Measurements from ENCODE around the gene CEP295NL. TPM values are rescaled to one million over a fixed set of nuclear protein-coding genes. Genes with fewer than 3 reads are reported as not detected.
"Not testable (repeated sequence)": the region's sequence is repeated elsewhere in the genome, so short reads cannot be mapped to it uniquely, and the experiment has no call there.

CEP295NL gene
- total and polyA plus RNA-seq, 9 donors = 0.08 to 1.4 (median 0.40) TPM

- Histone ChIP-seq H3K36me3 (ENCODE audit: control insufficient read depth, insufficient read depth, low read length) (peaks cover 27% of the 10 kb centered on the region), H3K27me3 (ENCODE audit: control insufficient read depth, insufficient read depth, low read length) (no peaks in the 10 kb centered on the region), H3K9me3 (replicated peaks; ENCODE audit: control insufficient read depth, low read depth, low read length) (no peaks in the 10 kb centered on the region), H3K4me1 (ENCODE audit: control insufficient read depth, insufficient read depth, low read length) (peaks cover 72% of the 10 kb centered on the region), H3K27ac (ENCODE audit: low read length) (peak overlapping the region; percentile 88), H3K4me3 (ENCODE audit: low read length) (no peak overlapping the region)
- DNase-seq = no peak
- WGBS (ENCODE audit: insufficient coverage) = 67% methylated on average over 24 of the region's 34 CpGs
Measured at GRCh38 chr17:78896834-78897663, 6.0 kb downstream of the CEP295NL start.

GRCh38 chr17:78896091-78896833 is 6.7 kb downstream of the CEP295NL start:
- Histone ChIP-seq H3K27me3 (ENCODE audit: control insufficient read depth, insufficient read depth, low read length) (no peaks in the 10 kb centered on the region), H3K27ac (ENCODE audit: low read length) (peak overlapping the region; percentile 88), H3K36me3 (ENCODE audit: control insufficient read depth, insufficient read depth, low read length) (peaks cover 29% of the 10 kb centered on the region), H3K4me3 (ENCODE audit: low read length) (no peak overlapping the region), H3K4me1 (ENCODE audit: control insufficient read depth, insufficient read depth, low read length) (peaks cover 80% of the 10 kb centered on the region), H3K9me3 (replicated peaks; ENCODE audit: control insufficient read depth, low read depth, low read length) (no peaks in the 10 kb centered on the region)
- WGBS (ENCODE audit: insufficient coverage) = 63% methylated on average over 15 of the region's 20 CpGs
- no peak for DNase-seq

GRCh38 chr17:78895322-78895721 is 7.7 kb downstream of the CEP295NL start:
- no CpG with 5 or more reads among the region's 5 CpGs for WGBS (ENCODE audit: insufficient coverage)
- Histone ChIP-seq H3K36me3 (ENCODE audit: control insufficient read depth, insufficient read depth, low read length) (peaks cover 25% of the 10 kb centered on the region), H3K4me3 (ENCODE audit: low read length) (no peak overlapping the region), H3K4me1 (ENCODE audit: control insufficient read depth, insufficient read depth, low read length) (peaks cover 89% of the 10 kb centered on the region), H3K9me3 (replicated peaks; ENCODE audit: control insufficient read depth, low read depth, low read length) (no peaks in the 10 kb centered on the region), H3K27me3 (ENCODE audit: control insufficient read depth, insufficient read depth, low read length) (no peaks in the 10 kb centered on the region), H3K27ac (ENCODE audit: low read length) (peak overlapping the region; percentile 88)
- peak; percentile 84 for DNase-seq

- 0% methylated on average over 1 of the region's 4 CpGs for WGBS (ENCODE audit: insufficient coverage)
- Histone ChIP-seq H3K27me3 (ENCODE audit: control insufficient read depth, insufficient read depth, low read length) (no peaks in the 10 kb centered on the region), H3K4me1 (ENCODE audit: control insufficient read depth, insufficient read depth, low read length) (peaks cover 95% of the 10 kb centered on the region), H3K36me3 (ENCODE audit: control insufficient read depth, insufficient read depth, low read length) (peaks cover 27% of the 10 kb centered on the region), H3K9me3 (replicated peaks; ENCODE audit: control insufficient read depth, low read depth, low read length) (no peaks in the 10 kb centered on the region), H3K27ac (ENCODE audit: low read length) (no peak overlapping the region), H3K4me3 (ENCODE audit: low read length) (no peak overlapping the region)
- no peak for DNase-seq
Measured at GRCh38 chr17:78893684-78894083, 9.3 kb downstream of the CEP295NL start.

- no peaks in the 10 kb centered on the region for H3K9me3 ChIP-seq (replicated peaks; ENCODE audit: control insufficient read depth, low read depth, low read length)
- H3K36me3 ChIP-seq (ENCODE audit: control insufficient read depth, insufficient read depth, low read length) = peaks cover 22% of the 10 kb centered on the region
- no peak overlapping the region for H3K27ac ChIP-seq (ENCODE audit: low read length)
- no peak for DNase-seq
- WGBS (ENCODE audit: insufficient coverage) = 70% methylated on average over 6 of the region's 6 CpGs
- no peaks in the 10 kb centered on the region for H3K27me3 ChIP-seq (ENCODE audit: control insufficient read depth, insufficient read depth, low read length)
- H3K4me1 ChIP-seq (ENCODE audit: control insufficient read depth, insufficient read depth, low read length) = peaks cover 93% of the 10 kb centered on the region
- no peak overlapping the region for H3K4me3 ChIP-seq (ENCODE audit: low read length)
Measured at GRCh38 chr17:78892936-78893379, 10.0 kb downstream of the CEP295NL start.

GRCh38 chr17:78892520-78892919 is 10.5 kb downstream of the CEP295NL start:
- peaks cover 88% of the 10 kb centered on the region for H3K4me1 ChIP-seq (ENCODE audit: control insufficient read depth, insufficient read depth, low read length)
- no peak overlapping the region for H3K4me3 ChIP-seq (ENCODE audit: low read length)
- WGBS (ENCODE audit: insufficient coverage) = 61% methylated on average over 3 of the region's 5 CpGs
- no peaks in the 10 kb centered on the region for H3K27me3 ChIP-seq (ENCODE audit: control insufficient read depth, insufficient read depth, low read length)
- H3K36me3 ChIP-seq (ENCODE audit: control insufficient read depth, insufficient read depth, low read length) = peaks cover 24% of the 10 kb centered on the region
- no peak for DNase-seq
- H3K9me3 ChIP-seq (replicated peaks; ENCODE audit: control insufficient read depth, low read depth, low read length) = no peaks in the 10 kb centered on the region
- H3K27ac ChIP-seq (ENCODE audit: low read length) = no peak overlapping the region

- WGBS (ENCODE audit: insufficient coverage) = 67% methylated on average over 14 of the region's 14 CpGs
- Histone ChIP-seq H3K4me1 (ENCODE audit: control insufficient read depth, insufficient read depth, low read length) (peaks cover 85% of the 10 kb centered on the region), H3K27me3 (ENCODE audit: control insufficient read depth, insufficient read depth, low read length) (no peaks in the 10 kb centered on the region), H3K36me3 (ENCODE audit: control insufficient read depth, insufficient read depth, low read length) (peaks cover 24% of the 10 kb centered on the region), H3K9me3 (replicated peaks; ENCODE audit: control insufficient read depth, low read depth, low read length) (no peaks in the 10 kb centered on the region), H3K4me3 (ENCODE audit: low read length) (no peak overlapping the region), H3K27ac (ENCODE audit: low read length) (peak overlapping the region; percentile 37)
- DNase-seq = no peak
Measured at GRCh38 chr17:78892062-78892456, 10.9 kb downstream of the CEP295NL start.

- 59% methylated on average over 20 of the region's 21 CpGs for WGBS (ENCODE audit: insufficient coverage)
- peak overlapping the region; percentile 67 for H3K27ac ChIP-seq (ENCODE audit: low read length)
Measured at GRCh38 chr17:78891406-78892061, 11.5 kb downstream of the CEP295NL start.

GRCh38 chr17:78890498-78890897 is 12.5 kb downstream of the CEP295NL start:
- Histone ChIP-seq H3K4me1 (ENCODE audit: control insufficient read depth, insufficient read depth, low read length) (peaks cover 85% of the 10 kb centered on the region), H3K36me3 (ENCODE audit: control insufficient read depth, insufficient read depth, low read length) (peaks cover 25% of the 10 kb centered on the region), H3K27me3 (ENCODE audit: control insufficient read depth, insufficient read depth, low read length) (no peaks in the 10 kb centered on the region), H3K9me3 (replicated peaks; ENCODE audit: control insufficient read depth, low read depth, low read length) (no peaks in the 10 kb centered on the region), H3K4me3 (ENCODE audit: low read length) (no peak overlapping the region), H3K27ac (ENCODE audit: low read length) (peak overlapping the region; percentile 67)
- 74% methylated on average over 16 of the region's 16 CpGs for WGBS (ENCODE audit: insufficient coverage)
- DNase-seq = peak; percentile 78

More at GRCh38 chr17:78891406-78892061, 11.5 kb downstream of the CEP295NL start:
- no peak for DNase-seq
- Histone ChIP-seq H3K9me3 (replicated peaks; ENCODE audit: control insufficient read depth, low read depth, low read length) (no peaks in the 10 kb centered on the region), H3K4me3 (ENCODE audit: low read length) (no peak overlapping the region), H3K4me1 (ENCODE audit: control insufficient read depth, insufficient read depth, low read length) (peaks cover 85% of the 10 kb centered on the region), H3K27me3 (ENCODE audit: control insufficient read depth, insufficient read depth, low read length) (no peaks in the 10 kb centered on the region), H3K36me3 (ENCODE audit: control insufficient read depth, insufficient read depth, low read length) (peaks cover 24% of the 10 kb centered on the region)

- not testable (repeated sequence) for DNase-seq; H3K27me3 ChIP-seq (ENCODE audit: control insufficient read depth, insufficient read depth, low read length); H3K4me3 ChIP-seq (ENCODE audit: low read length); H3K9me3 ChIP-seq (replicated peaks; ENCODE audit: control insufficient read depth, low read depth, low read length)
- Histone ChIP-seq H3K4me1 (ENCODE audit: control insufficient read depth, insufficient read depth, low read length) (peaks cover 85% of the 10 kb centered on the region), H3K27ac (ENCODE audit: low read length) (peak overlapping the region; percentile 65), H3K36me3 (ENCODE audit: control insufficient read depth, insufficient read depth, low read length) (peaks cover 29% of the 10 kb centered on the region)
- WGBS (ENCODE audit: insufficient coverage) = 94% methylated on average over 5 of the region's 11 CpGs
Measured at GRCh38 chr17:78890096-78890495, 12.9 kb downstream of the CEP295NL start.
